Mucosa of stomach (tissue), 1 donor: Measurements from ENCODE around the gene GRIK1.

Source experiments
- H3K27me3 ChIP-seq: one replicate; pipeline ENCODE4 v1.7.0; 2013; ENCODE audit warnings: mild to moderate bottlenecking, low read length; ENCODE audit not compliant: control insufficient read depth, insufficient read depth
- H3K36me3 ChIP-seq: one replicate; pipeline ENCODE4 v1.7.0; 2013; ENCODE audit warnings: low read length; ENCODE audit not compliant: control insufficient read depth, insufficient read depth
- H3K4me1 ChIP-seq: one replicate; pipeline ENCODE4 v1.7.0; 2013; ENCODE audit warnings: mild to moderate bottlenecking, low read length; ENCODE audit not compliant: control insufficient read depth, insufficient read depth
- H3K4me3 ChIP-seq: one replicate; pipeline ENCODE4 v1.7.0; 2013; ENCODE audit warnings: low read length
- H3K9ac ChIP-seq: one replicate; pipeline ENCODE4 v1.7.0; 2013; ENCODE audit warnings: mild to moderate bottlenecking, low read length, moderate library complexity
- H3K9me3 ChIP-seq: one replicate; pipeline ENCODE4 v1.7.0; 2013; ENCODE audit warnings: mild to moderate bottlenecking, low read length, moderate library complexity; ENCODE audit not compliant: control insufficient read depth
- donor health status: Pancreatic carcinoma.

The GRIK1 gene

GRCh38 chr21:29514652-29515247, 425.0 kb downstream of the GRIK1 start:
- H3K36me3 ChIP-seq, result no peaks in the 10 kb centered on the region
- H3K9ac ChIP-seq, result no peak overlapping the region
- no peaks in the 10 kb centered on the region for H3K4me1 ChIP-seq
- H3K4me3 ChIP-seq, result no peak overlapping the region
- H3K9me3 ChIP-seq, result no peaks in the 10 kb centered on the region
- H3K27me3 ChIP-seq, result no peaks in the 10 kb centered on the region

GRCh38 chr21:29513535-29513934, 426.3 kb downstream of the GRIK1 start:
- no peaks in the 10 kb centered on the region for H3K27me3 ChIP-seq
- H3K4me3 ChIP-seq, result no peak overlapping the region
- H3K9ac ChIP-seq, result no peak overlapping the region
- no peaks in the 10 kb centered on the region for H3K36me3 ChIP-seq
- no peaks in the 10 kb centered on the region for H3K4me1 ChIP-seq
- H3K9me3 ChIP-seq, result no peaks in the 10 kb centered on the region

- Histone ChIP-seq H3K36me3 (no peaks in the 10 kb centered on the region), H3K9me3 (no peaks in the 10 kb centered on the region), H3K4me3 (no peak overlapping the region), H3K27me3 (no peaks in the 10 kb centered on the region), H3K9ac (no peak overlapping the region), H3K4me1 (no peaks in the 10 kb centered on the region)
Observed at GRCh38 chr21:29511096-29511495, 428.7 kb downstream of the GRIK1 start.

- no peaks in the 10 kb centered on the region for H3K9me3 ChIP-seq
- no peak overlapping the region for H3K9ac ChIP-seq
- no peaks in the 10 kb centered on the region for H3K27me3 ChIP-seq
- no peak overlapping the region for H3K4me3 ChIP-seq
- no peaks in the 10 kb centered on the region for H3K4me1 ChIP-seq
- no peaks in the 10 kb centered on the region for H3K36me3 ChIP-seq
Observed at GRCh38 chr21:29509121-29509520, 430.7 kb downstream of the GRIK1 start.

- no peaks in the 10 kb centered on the region for H3K36me3 ChIP-seq
- H3K9me3 ChIP-seq, result no peaks in the 10 kb centered on the region
- no peaks in the 10 kb centered on the region for H3K27me3 ChIP-seq
- H3K4me3 ChIP-seq, result no peak overlapping the region
- no peak overlapping the region for H3K9ac ChIP-seq
- H3K4me1 ChIP-seq, result no peaks in the 10 kb centered on the region
Observed at GRCh38 chr21:29508301-29508700, 431.5 kb downstream of the GRIK1 start.

- Histone ChIP-seq H3K9ac (no peak overlapping the region), H3K9me3 (no peaks in the 10 kb centered on the region), H3K4me1 (no peaks in the 10 kb centered on the region), H3K36me3 (no peaks in the 10 kb centered on the region), H3K27me3 (no peaks in the 10 kb centered on the region), H3K4me3 (no peak overlapping the region)
Observed at GRCh38 chr21:29506947-29507346, 432.8 kb downstream of the GRIK1 start.

GRCh38 chr21:29506214-29506613, 433.6 kb downstream of the GRIK1 start:
- H3K9me3 ChIP-seq, result no peaks in the 10 kb centered on the region
- no peak overlapping the region for H3K9ac ChIP-seq

GRCh38 chr21:29504751-29505321, 435.0 kb downstream of the GRIK1 start:
- Histone ChIP-seq H3K4me3 (no peak overlapping the region), H3K4me1 (no peaks in the 10 kb centered on the region), H3K9me3 (no peaks in the 10 kb centered on the region), H3K36me3 (no peaks in the 10 kb centered on the region), H3K27me3 (no peaks in the 10 kb centered on the region), H3K9ac (no peak overlapping the region)

More at GRCh38 chr21:29506214-29506613, 433.6 kb downstream of the GRIK1 start:
- Histone ChIP-seq H3K36me3 (no peaks in the 10 kb centered on the region), H3K4me3 (no peak overlapping the region), H3K4me1 (no peaks in the 10 kb centered on the region), H3K27me3 (no peaks in the 10 kb centered on the region)

GRCh38 chr21:29501451-29501850, 438.3 kb downstream of the GRIK1 start:
- Histone ChIP-seq H3K36me3 (no peaks in the 10 kb centered on the region), H3K9me3 (no peaks in the 10 kb centered on the region), H3K9ac (no peak overlapping the region), H3K4me3 (no peak overlapping the region), H3K4me1 (no peaks in the 10 kb centered on the region), H3K27me3 (no peaks in the 10 kb centered on the region)

- Histone ChIP-seq H3K4me1 (no peaks in the 10 kb centered on the region), H3K27me3 (no peaks in the 10 kb centered on the region), H3K36me3 (no peaks in the 10 kb centered on the region), H3K9ac (no peak overlapping the region), H3K4me3 (no peak overlapping the region), H3K9me3 (no peaks in the 10 kb centered on the region)
Observed at GRCh38 chr21:29499734-29500343, 440.0 kb downstream of the GRIK1 start.

- Histone ChIP-seq H3K4me3 (no peak overlapping the region), H3K27me3 (no peaks in the 10 kb centered on the region), H3K9ac (no peak overlapping the region), H3K4me1 (no peaks in the 10 kb centered on the region), H3K9me3 (no peaks in the 10 kb centered on the region), H3K36me3 (no peaks in the 10 kb centered on the region)
Observed at GRCh38 chr21:29499229-29499628, 440.6 kb downstream of the GRIK1 start.

- Histone ChIP-seq H3K27me3 (no peaks in the 10 kb centered on the region), H3K36me3 (no peaks in the 10 kb centered on the region), H3K9ac (no peak overlapping the region), H3K9me3 (no peaks in the 10 kb centered on the region), H3K4me3 (no peak overlapping the region), H3K4me1 (no peaks in the 10 kb centered on the region)
Observed at GRCh38 chr21:29496337-29496736, 443.5 kb downstream of the GRIK1 start.
